PFSK-1 (cell line): ENCODE data around the gene VWA5A.

Experiments used
- FOXP2 ChIP-seq: optimal IDR thresholded peaks from 2 replicates; pipeline ENCODE3; 2011; ENCODE audit warnings: borderline replicate concordance, control low read depth, inconsistent platforms; ENCODE audit not compliant: insufficient read depth; ENCODE audit errors: extremely low read length, extremely low read depth
- POLR2AphosphoS5 ChIP-seq: IDR thresholded peaks from 2 replicates; pipeline ENCODE4 v1.6.1; 2012; ENCODE audit warnings: low read depth, mild to moderate bottlenecking, control low read depth, low read length, moderate library complexity
- SIN3A ChIP-seq: IDR thresholded peaks from 2 replicates; pipeline ENCODE4 v1.6.1; 2012; ENCODE audit warnings: mild to moderate bottlenecking, low read length, moderate library complexity, borderline replicate concordance; ENCODE audit not compliant: insufficient read depth
- TAF1 ChIP-seq: IDR thresholded peaks from 2 replicates; pipeline ENCODE4 v1.6.1; 2012; ENCODE audit warnings: low read length, control low read depth, borderline replicate concordance; ENCODE audit not compliant: insufficient read depth
- TF ChIP-seq, protein P1 (sequence below), 2 experiments: IDR thresholded peaks; 2 replicates each; pipeline versions ENCODE4 v1.6.1 to v1.8.0; 2011 to 2012; ENCODE audit warnings: low read depth in 2 of 2, low read length in 2 of 2, control low read depth in 1 of 2, inconsistent platforms in 1 of 2, mild to moderate bottlenecking in 1 of 2, moderate library complexity in 1 of 2; ENCODE audit not compliant: insufficient read depth in 1 of 2

VWA5A gene

GRCh38 chr11:124077266-124077665, 38.0 kb upstream of the VWA5A start:
- no peak for TF ChIP-seq POLR2AphosphoS5
- TF ChIP-seq SIN3A, result no peak
- no peak for TF ChIP-seq FOXP2
- TF ChIP-seq, protein P1, sequence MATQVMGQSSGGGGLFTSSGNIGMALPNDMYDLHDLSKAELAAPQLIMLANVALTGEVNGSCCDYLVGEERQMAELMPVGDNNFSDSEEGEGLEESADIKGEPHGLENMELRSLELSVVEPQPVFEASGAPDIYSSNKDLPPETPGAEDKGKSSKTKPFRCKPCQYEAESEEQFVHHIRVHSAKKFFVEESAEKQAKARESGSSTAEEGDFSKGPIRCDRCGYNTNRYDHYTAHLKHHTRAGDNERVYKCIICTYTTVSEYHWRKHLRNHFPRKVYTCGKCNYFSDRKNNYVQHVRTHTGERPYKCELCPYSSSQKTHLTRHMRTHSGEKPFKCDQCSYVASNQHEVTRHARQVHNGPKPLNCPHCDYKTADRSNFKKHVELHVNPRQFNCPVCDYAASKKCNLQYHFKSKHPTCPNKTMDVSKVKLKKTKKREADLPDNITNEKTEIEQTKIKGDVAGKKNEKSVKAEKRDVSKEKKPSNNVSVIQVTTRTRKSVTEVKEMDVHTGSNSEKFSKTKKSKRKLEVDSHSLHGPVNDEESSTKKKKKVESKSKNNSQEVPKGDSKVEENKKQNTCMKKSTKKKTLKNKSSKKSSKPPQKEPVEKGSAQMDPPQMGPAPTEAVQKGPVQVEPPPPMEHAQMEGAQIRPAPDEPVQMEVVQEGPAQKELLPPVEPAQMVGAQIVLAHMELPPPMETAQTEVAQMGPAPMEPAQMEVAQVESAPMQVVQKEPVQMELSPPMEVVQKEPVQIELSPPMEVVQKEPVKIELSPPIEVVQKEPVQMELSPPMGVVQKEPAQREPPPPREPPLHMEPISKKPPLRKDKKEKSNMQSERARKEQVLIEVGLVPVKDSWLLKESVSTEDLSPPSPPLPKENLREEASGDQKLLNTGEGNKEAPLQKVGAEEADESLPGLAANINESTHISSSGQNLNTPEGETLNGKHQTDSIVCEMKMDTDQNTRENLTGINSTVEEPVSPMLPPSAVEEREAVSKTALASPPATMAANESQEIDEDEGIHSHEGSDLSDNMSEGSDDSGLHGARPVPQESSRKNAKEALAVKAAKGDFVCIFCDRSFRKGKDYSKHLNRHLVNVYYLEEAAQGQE (IDR thresholded peaks at IDR 0.05; ENCODE audit: insufficient read depth in 1 of 2, low read depth in 2 of 2, low read length in 2 of 2), result no peak
- TF ChIP-seq TAF1, result no peak

GRCh38 chr11:124078591-124078990, 36.7 kb upstream of the VWA5A start:
- TF ChIP-seq, protein P1 (IDR thresholded peaks at IDR 0.05; ENCODE audit: insufficient read depth in 1 of 2, low read depth in 2 of 2, low read length in 2 of 2), result no peak
- TF ChIP-seq POLR2AphosphoS5, result no peak
- no peak for TF ChIP-seq SIN3A
- TF ChIP-seq FOXP2, result no peak

DNA sequence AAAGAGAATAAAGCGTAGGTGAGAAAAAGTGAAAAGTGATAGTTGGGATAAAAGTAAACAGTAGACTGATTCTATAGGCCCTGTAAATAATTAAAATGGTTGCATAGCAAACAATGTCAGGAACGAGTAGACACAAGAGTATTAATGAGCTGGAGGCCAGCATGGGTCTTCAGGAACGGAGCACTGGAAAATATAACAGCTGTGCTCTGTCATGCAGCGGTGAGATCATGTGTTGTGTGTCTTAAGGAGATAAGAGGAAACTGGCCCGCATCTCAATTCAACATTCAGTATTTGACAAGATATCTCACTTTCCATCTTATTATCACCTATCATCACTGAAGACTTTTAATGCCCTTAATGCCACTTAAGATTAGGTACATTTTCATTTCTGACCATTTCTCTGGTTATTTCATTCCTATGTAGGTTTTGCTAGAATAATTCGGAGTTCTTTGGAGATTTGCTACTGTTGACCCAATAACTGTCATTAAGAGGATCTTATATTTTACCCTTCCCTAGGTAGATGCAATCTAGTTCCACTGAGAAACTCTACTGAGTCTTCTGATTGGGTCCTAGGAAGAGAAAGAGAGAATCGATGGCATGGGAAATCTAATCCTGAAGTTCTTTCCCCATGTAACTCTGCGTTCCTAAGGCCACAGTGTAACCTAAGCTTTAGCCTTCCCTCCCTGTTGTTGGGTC, 35.5 kb upstream of the VWA5A start:
- TF ChIP-seq FOXP2 (no peak), POLR2AphosphoS5 (no peak), SIN3A (no peak), TAF1 (no peak)
- TF ChIP-seq, protein P1 (IDR thresholded peaks at IDR 0.05; ENCODE audit: insufficient read depth in 1 of 2, low read depth in 2 of 2, low read length in 2 of 2), result no peak

- TF ChIP-seq SIN3A (no peak), POLR2AphosphoS5 (no peak), FOXP2 (no peak), TAF1 (no peak)
- TF ChIP-seq, protein P1 (IDR thresholded peaks at IDR 0.05; ENCODE audit: insufficient read depth in 1 of 2, low read depth in 2 of 2, low read length in 2 of 2), result no peak
Observed at GRCh38 chr11:124080327-124081001, 34.8 kb upstream of the VWA5A start.

- TF ChIP-seq SIN3A, result no peak
- TF ChIP-seq FOXP2, result no peak
- no peak for TF ChIP-seq TAF1
- TF ChIP-seq, protein P1 (IDR thresholded peaks at IDR 0.05; ENCODE audit: insufficient read depth in 1 of 2, low read depth in 2 of 2, low read length in 2 of 2), result no peak
- TF ChIP-seq POLR2AphosphoS5, result no peak
Observed at GRCh38 chr11:124081483-124081882, 33.8 kb upstream of the VWA5A start.
